Endothelial cell of umbilical vein (primary cell): ENCODE results near the gene SLC11A2. TPM values are rescaled to one million over a fixed set of nuclear protein-coding genes. Genes with fewer than 3 reads are reported as not detected.

ENCODE experiments used
- BruUV-seq: library from RNA; stranded (reverse); fragments of 400-500 nt; replicated peaks from 2 replicates; lab custom pipeline; 2021; lab: Mats Ljungman, UMichigan
- CTCF ChIA-PET: fragments of 300-600, 350-600 bp; sonication (Branson Sonifier 250); formaldehyde crosslinking; loops from one replicate; lab custom pipeline; 2021; ENCODE audit warnings: antibody characterized with exemption, inconsistent platforms; lab: Charles Lee
- POLR2A ChIA-PET: fragments of 300-600, 350-600 bp; sonication (Branson Sonifier 250); formaldehyde crosslinking; loops from one replicate; lab custom pipeline; 2021; ENCODE audit warnings: antibody characterized with exemption, inconsistent platforms; lab: Charles Lee
- DNase-seq: peaks from one replicate; pipeline ENCODE4 v3.0.0-alpha.2; 2011; ENCODE audit warnings: low read depth, low spot score
- FAIRE-seq: peaks from 2 replicates; lab custom pipeline; 2011; peaks lifted over from hg19 to GRCh38; lab: Jason Lieb, UNC
- H2AFZ ChIP-seq: 2 replicates; pipeline ENCODE4 v1.6.0; 2012; ENCODE audit warnings: low read depth, low read length, control low read depth, inconsistent platforms
- H3K27ac ChIP-seq: 2 replicates; pipeline ENCODE4 v1.5.1; 2011; ENCODE audit warnings: low read depth, mild to moderate bottlenecking, control low read depth, low read length, moderate library complexity; ENCODE audit not compliant: insufficient read depth
- H3K27me3 ChIP-seq, 2 experiments: 2 replicates each; pipeline versions ENCODE4 v1.6.0 to v1.6.1; 2011; ENCODE audit warnings: low read length in 2 of 2, mixed read lengths in 1 of 2; ENCODE audit not compliant: control insufficient read depth in 2 of 2, insufficient read depth in 2 of 2
- H3K36me3 ChIP-seq, 2 experiments: 2 replicates in 1 of 2; 3 replicates in 1 of 2; pipeline ENCODE4 v1.5.1; 2011; ENCODE audit warnings: low read length in 2 of 2, mild to moderate bottlenecking in 1 of 2, moderate library complexity in 1 of 2; ENCODE audit not compliant: control insufficient read depth in 2 of 2, insufficient read depth in 2 of 2; ENCODE audit errors: extremely low read depth in 1 of 2
- H3K4me1 ChIP-seq: 3 replicates; pipeline ENCODE4 v1.5.1; 2011; ENCODE audit warnings: mild to moderate bottlenecking, low read length; ENCODE audit not compliant: control insufficient read depth, insufficient read depth; ENCODE audit errors: extremely low read depth
- H3K4me2 ChIP-seq: 2 replicates; pipeline ENCODE4 v1.6.1; 2011; ENCODE audit warnings: low read length, control low read depth, mixed read lengths; ENCODE audit not compliant: insufficient read depth
- H3K4me3 ChIP-seq, 3 experiments: fragments of 200-600 bp in 1 of 3; sonication (generic), shearing (Covaris generic) in 1 of 3; replicated peaks in 1 of 3; 2 replicates each; pipeline ENCODE4 v1.5.1; 2011 to 2016; ENCODE audit warnings: control low read depth in 3 of 3, low read length in 3 of 3, mild to moderate bottlenecking in 2 of 3, inconsistent platforms in 1 of 3, low read depth in 1 of 3, moderate library complexity in 1 of 3; ENCODE audit not compliant: insufficient read depth in 1 of 3
- H3K79me2 ChIP-seq: 2 replicates; pipeline ENCODE4 v1.6.0; 2012; ENCODE audit warnings: low read length, inconsistent platforms; ENCODE audit not compliant: control insufficient read depth, insufficient read depth
- H3K9ac ChIP-seq: replicated peaks from 2 replicates; pipeline ENCODE3; 2011; ENCODE audit warnings: low read length, control low read depth; ENCODE audit not compliant: insufficient read depth; ENCODE audit errors: extremely low read depth
- H3K9me1 ChIP-seq: replicated peaks from 3 replicates; pipeline ENCODE4 v1.6.0; 2011; ENCODE audit warnings: mild to moderate bottlenecking, low read length; ENCODE audit not compliant: control insufficient read depth, insufficient read depth; ENCODE audit errors: extremely low read depth
- H3K9me3 ChIP-seq: replicated peaks from 2 replicates; pipeline ENCODE4 v1.5.1; 2012; ENCODE audit warnings: low read length, inconsistent platforms; ENCODE audit not compliant: control insufficient read depth, insufficient read depth
- H4K20me1 ChIP-seq: replicated peaks from 2 replicates; pipeline ENCODE3; 2011; ENCODE audit warnings: mild to moderate bottlenecking, low read length; ENCODE audit not compliant: control insufficient read depth, insufficient read depth; ENCODE audit errors: extremely low read depth
- CTCF ChIP-seq, 2 donors: IDR thresholded peaks; 1 replicate in 1 of 2; 2 replicates in 1 of 2; pipeline ENCODE4 v1.5.1; 2011; ENCODE audit warnings: low read length in 2 of 2, mild to moderate bottlenecking in 2 of 2, moderate library complexity in 2 of 2, control low read depth in 1 of 2, inconsistent platforms in 1 of 2, low read depth in 1 of 2; ENCODE audit not compliant: insufficient read depth in 1 of 2; ENCODE audit errors: extremely low read depth in 1 of 2
- EZH2 ChIP-seq: IDR thresholded peaks from 2 replicates; pipeline ENCODE4 v1.6.1; 2012; ENCODE audit warnings: borderline replicate concordance, low read depth, mild to moderate bottlenecking, moderate library complexity, low read length, inconsistent platforms; ENCODE audit not compliant: severe bottlenecking
- FOS ChIP-seq: IDR thresholded peaks from 2 replicates; pipeline ENCODE4 v1.6.1; 2011; ENCODE audit warnings: mild to moderate bottlenecking, low read length, moderate library complexity, borderline replicate concordance; ENCODE audit not compliant: insufficient read depth
- GATA2 ChIP-seq: IDR thresholded peaks from 2 replicates; pipeline ENCODE4 v1.7.0; 2011; ENCODE audit warnings: low read depth, mild to moderate bottlenecking, moderate library complexity, mixed read lengths, low read length; ENCODE audit not compliant: insufficient read length, insufficient read depth
- JUN ChIP-seq: IDR thresholded peaks from 2 replicates; pipeline ENCODE4 v1.6.1; 2011; ENCODE audit warnings: borderline replicate concordance, low read depth; ENCODE audit not compliant: insufficient read length, insufficient read depth
- MAX ChIP-seq: IDR thresholded peaks from 2 replicates; pipeline ENCODE4 v1.6.1; 2011; ENCODE audit not compliant: insufficient read depth, insufficient read length
- MYC ChIP-seq: IDR thresholded peaks from one replicate; pipeline ENCODE4 v1.6.1; 2011; ENCODE audit warnings: mild to moderate bottlenecking, low read depth, low read length
- POLR2A ChIP-seq: IDR thresholded peaks from 2 replicates; pipeline ENCODE4 v1.6.1; 2012; ENCODE audit warnings: low read depth, mild to moderate bottlenecking, control low read depth, low read length
- POLR2AphosphoS5 ChIP-seq: IDR thresholded peaks from 2 replicates; pipeline ENCODE4 v1.6.1; 2012; ENCODE audit warnings: low read depth, mild to moderate bottlenecking, control low read depth, low read length, moderate library complexity; ENCODE audit not compliant: insufficient read depth
- dilution Hi-C: fragments of 300-500 bp; cut with MboI; formaldehyde crosslinking; loops from one replicate; pipeline ENCODE4 v1.15.0; 2019; ENCODE audit warnings: low sequenced_read_pairs; ENCODE audit not compliant: extremely low pct_ligation_motif_present
- intact Hi-C: fragments of 100-400 bp; cut with micrococcal nuclease; formaldehyde crosslinking; loops from one replicate; pipeline ENCODE4 v1.10.0; 2022
- polyA plus RNA-seq, 4 experiments: library from polyadenylated mRNA; depleted of rRNA in 3 of 4; stranded (reverse) in 3 of 4; unstranded in 1 of 4; fragments of >200 nt; gene quantifications; 2 replicates each; pipeline versions ENCODE4 v1.2.1 to v1.2.3, GENCODE V29; 2011 to 2012; ENCODE audit warnings: missing spikeins in 1 of 4
- total RNA-seq: library from RNA; stranded (reverse); gene quantifications from 2 replicates; pipeline ENCODE4 v1.2.3, GENCODE V29; 2021

SLC11A2 gene
- total and polyA plus RNA-seq, 2 donors (not counting 3 experiments of a cell fraction or from before 2014, with no cell fraction given), result 47.5 to 56.4 TPM

- intact Hi-C loops (no loop called here), dilution Hi-C loops (no loop called here)
- Histone ChIP-seq H4K20me1 (no peaks in the 10 kb centered on the region), H2AFZ (no peak overlapping the region), H3K9me1 (no peaks in the 10 kb centered on the region), H3K79me2 (no peaks in the 10 kb centered on the region), H3K9ac (no peak overlapping the region), H3K4me1 (no peaks in the 10 kb centered on the region), H3K36me3 (no peaks in the 10 kb centered on the region), H3K27ac (no peak overlapping the region), H3K4me2 (no peak overlapping the region), H3K27me3 (no peaks in the 10 kb centered on the region), H3K4me3 (no peak overlapping the region), H3K9me3 (no peaks in the 10 kb centered on the region)
- DNase-seq, result no peak
- FAIRE-seq, result no peak
- ChIA-PET CTCF (no interaction called here), POLR2A (no interaction called here)
- TF ChIP-seq FOS (no peak), POLR2AphosphoS5 (no peak), POLR2A (no peak), CTCF (IDR thresholded peaks at IDR 0.05; ENCODE audit: extremely low read depth in 1 of 2, insufficient read depth in 1 of 2, low read depth in 1 of 2, low read length in 2 of 2) (no peak), GATA2 (no peak)
- no TSS peak for BruUV-seq
Observed at GRCh38 chr12:50951112-50951511, 75.1 kb downstream of the SLC11A2 start.

- no TSS peak for BruUV-seq
- dilution Hi-C loops, result no loop called here
Observed at GRCh38 chr12:50949801-50950302, 76.3 kb downstream of the SLC11A2 start.

More at GRCh38 chr12:50949801-50950302, 76.3 kb downstream of the SLC11A2 start:
- no peaks in the 10 kb centered on the region for H3K9me3 ChIP-seq
- no peaks in the 10 kb centered on the region for H3K9me1 ChIP-seq
- no peak overlapping the region for H3K4me3 ChIP-seq
- no peak for FAIRE-seq
- no peak for DNase-seq
- no peaks in the 10 kb centered on the region for H3K4me1 ChIP-seq
- ChIA-PET CTCF (interaction anchor here (1.5 kb wide), 1 partner anchor 19 kb away, joined by 5 read pairs; no protein-coding TSS in a partner anchor), POLR2A (no interaction called here)
- H3K4me2 ChIP-seq, result no peak overlapping the region
- H2AFZ ChIP-seq, result no peak overlapping the region
- H3K36me3 ChIP-seq, result no peaks in the 10 kb centered on the region
- H3K79me2 ChIP-seq, result no peaks in the 10 kb centered on the region
- no peak for TF ChIP-seq MYC
- no peak for TF ChIP-seq GATA2
- TF ChIP-seq POLR2A, result no peak
- no peak for TF ChIP-seq JUN
- no peak for TF ChIP-seq POLR2AphosphoS5
- TF ChIP-seq EZH2, result no peak
- no peak for TF ChIP-seq MAX
- TF ChIP-seq FOS, result no peak
- no peak for TF ChIP-seq CTCF (IDR thresholded peaks at IDR 0.05; ENCODE audit: extremely low read depth in 1 of 2, insufficient read depth in 1 of 2, low read depth in 1 of 2, low read length in 2 of 2)
- H3K9ac ChIP-seq, result no peak overlapping the region
- intact Hi-C loops, result no loop called here
- no peaks in the 10 kb centered on the region for H4K20me1 ChIP-seq
- H3K27ac ChIP-seq, result no peak overlapping the region
- H3K27me3 ChIP-seq, result no peaks in the 10 kb centered on the region
